RPMI7951 (cell line): Measurements from ENCODE around the gene SLC6A17. TPM values are rescaled to one million over a fixed set of nuclear protein-coding genes. Genes with fewer than 3 reads are reported as not detected.

Experiments used
- DNase-seq: peaks from one replicate; pipeline ENCODE4 v3.0.0-alpha.2; 2012; ENCODE audit warnings: low read depth
- total RNA-seq: library from RNA; depleted of rRNA; stranded (reverse); fragments of >200 nt; shearing (Covaris generic); gene quantifications from 2 replicates; pipeline ENCODE4 v1.2.3, GENCODE V29; 2014

The SLC6A17 gene
- total RNA-seq, 1 experiment from 2014 or later: 1.2 TPM

DNA sequence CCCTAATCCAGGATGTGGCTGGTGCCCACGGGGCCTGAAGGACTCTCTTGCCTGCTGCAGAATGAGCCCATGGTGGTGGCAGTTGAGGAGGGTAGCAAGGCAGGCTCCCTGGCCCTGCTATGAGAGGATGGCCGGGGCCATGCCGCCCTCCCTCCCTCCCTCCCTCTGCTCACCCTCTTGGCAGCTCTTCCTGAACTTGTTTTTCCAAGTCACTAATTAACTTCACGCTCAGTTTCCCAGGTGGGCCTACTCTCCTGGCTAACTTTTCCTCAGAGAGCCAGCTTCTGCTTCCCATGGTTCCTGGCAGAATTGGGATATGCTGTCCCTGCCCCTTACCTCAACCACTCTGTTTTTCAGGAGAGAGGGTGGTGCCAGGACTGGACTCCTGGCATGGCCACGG lies 70.0 kb downstream of the SLC6A17 start:
- no peak for DNase-seq

GRCh38 chr1:110221119-110221518 lies 70.8 kb downstream of the SLC6A17 start:
- DNase-seq: no peak

GRCh38 chr1:110223127-110223526 lies 72.8 kb downstream of the SLC6A17 start:
- DNase-seq: no peak

- no peak for DNase-seq
Measured at GRCh38 chr1:110223581-110223980, 73.3 kb downstream of the SLC6A17 start.

DNA sequence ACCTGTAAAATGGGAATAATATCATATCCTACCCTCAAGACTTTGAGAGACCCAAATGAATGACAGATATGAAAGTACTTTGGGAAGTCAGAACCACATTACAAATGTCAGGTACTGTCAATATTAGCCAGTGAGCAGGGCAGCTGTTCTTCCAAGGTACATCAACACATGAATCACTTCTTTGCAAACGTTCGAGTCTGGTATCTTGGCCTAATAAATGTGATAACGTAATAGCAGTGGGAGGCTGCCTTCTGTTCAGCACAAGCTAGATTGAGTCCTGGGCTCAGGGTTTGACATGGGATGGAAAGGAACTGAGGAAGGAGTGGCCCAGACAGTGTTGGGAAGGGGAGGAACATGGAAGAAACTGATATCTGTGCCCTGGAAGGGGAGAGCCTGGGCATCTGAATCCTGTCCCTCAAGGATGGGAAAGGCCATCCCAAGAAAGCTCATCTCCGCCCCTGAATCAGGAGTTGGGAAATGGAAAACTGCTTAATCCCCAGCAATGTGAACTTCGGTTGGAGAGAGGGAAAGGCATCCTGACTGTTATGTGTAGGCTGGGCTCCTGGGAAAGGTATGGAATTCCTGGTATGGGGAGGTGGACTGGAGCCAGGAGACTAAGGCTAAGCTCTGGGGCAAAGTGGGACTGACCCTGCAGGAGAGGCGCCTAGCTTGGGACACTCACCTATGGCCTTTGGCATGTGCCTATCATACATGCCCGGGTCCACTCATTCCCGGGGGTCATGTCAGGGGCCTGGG lies 74.1 kb downstream of the SLC6A17 start:
- no peak for DNase-seq

GRCh38 chr1:110225212-110225611 lies 74.9 kb downstream of the SLC6A17 start:
- no peak for DNase-seq

DNA sequence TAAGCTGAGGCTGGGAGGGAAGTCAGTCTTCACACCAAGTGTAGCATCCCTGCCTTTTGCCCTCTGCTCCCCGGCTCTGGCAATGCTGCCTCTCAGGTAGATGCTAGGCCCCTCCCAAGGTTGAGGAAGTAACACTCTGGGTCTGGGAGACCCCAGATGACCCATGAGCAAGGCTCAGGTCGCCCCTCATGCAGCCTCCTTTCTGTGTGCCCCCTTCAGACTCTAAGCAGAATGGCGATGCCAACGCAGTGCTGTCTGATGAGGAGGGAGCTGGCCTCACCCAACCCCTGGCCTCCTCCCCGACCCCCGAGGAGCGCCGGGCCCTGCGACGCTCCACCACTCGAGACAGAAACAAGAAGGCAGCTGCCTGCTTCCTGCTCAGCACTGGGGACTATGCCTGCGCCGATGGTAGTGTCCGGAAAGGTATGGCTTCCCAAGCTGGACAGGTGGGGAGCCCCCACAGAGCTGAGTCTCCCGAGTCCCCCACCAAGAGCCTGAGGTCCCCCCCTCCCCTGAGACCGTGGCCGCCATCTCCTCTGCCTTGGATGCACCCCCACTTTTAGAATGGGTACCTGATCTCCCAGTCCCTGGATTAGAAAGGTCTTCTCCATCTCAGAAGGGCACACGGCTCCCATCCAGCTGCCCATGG lies 75.6 kb downstream of the SLC6A17 start:
- no peak for DNase-seq

DNA sequence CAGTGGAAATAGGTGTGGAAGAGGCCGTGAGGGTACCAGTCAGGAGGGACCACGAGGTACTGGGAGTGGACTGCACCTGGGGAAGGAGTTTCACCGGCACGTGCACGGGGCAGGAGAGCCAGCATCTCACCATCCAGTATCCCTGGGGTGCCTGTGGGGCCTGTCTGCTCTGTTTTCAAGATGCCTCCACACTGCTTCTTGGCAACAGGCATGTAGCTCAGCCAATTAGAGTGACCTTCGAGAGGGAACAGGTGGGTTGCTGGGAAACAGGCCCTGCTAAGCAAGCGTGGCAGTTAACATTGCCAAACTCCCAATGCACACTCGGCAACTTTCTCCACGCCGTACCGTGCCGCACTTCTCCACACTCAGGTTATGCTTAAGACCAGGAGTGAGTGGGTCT lies 77.5 kb downstream of the SLC6A17 start:
- DNase-seq: no peak

DNA sequence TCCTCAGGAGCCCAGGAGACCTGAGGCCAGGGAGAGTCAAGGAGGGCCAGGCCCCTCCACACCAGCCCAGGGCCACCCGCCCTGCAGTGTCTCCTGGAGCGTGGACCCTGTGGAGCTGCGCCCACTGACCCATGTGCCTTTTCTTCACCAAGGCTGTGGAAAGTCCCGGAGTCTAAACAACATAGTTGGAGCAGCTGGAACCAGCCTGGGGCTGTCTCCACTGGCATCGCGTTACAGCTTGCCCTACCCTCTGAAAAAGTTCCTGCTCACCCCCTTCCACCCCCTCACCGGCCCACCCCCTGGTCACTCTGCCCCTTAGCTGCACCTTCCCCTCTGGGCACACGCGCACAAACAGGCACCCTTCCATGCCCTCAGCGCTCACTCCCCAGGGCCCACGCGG lies 78.1 kb downstream of the SLC6A17 start:
- DNase-seq: no peak

GRCh38 chr1:110228869-110229268 lies 78.6 kb downstream of the SLC6A17 start:
- DNase-seq: no peak

DNA sequence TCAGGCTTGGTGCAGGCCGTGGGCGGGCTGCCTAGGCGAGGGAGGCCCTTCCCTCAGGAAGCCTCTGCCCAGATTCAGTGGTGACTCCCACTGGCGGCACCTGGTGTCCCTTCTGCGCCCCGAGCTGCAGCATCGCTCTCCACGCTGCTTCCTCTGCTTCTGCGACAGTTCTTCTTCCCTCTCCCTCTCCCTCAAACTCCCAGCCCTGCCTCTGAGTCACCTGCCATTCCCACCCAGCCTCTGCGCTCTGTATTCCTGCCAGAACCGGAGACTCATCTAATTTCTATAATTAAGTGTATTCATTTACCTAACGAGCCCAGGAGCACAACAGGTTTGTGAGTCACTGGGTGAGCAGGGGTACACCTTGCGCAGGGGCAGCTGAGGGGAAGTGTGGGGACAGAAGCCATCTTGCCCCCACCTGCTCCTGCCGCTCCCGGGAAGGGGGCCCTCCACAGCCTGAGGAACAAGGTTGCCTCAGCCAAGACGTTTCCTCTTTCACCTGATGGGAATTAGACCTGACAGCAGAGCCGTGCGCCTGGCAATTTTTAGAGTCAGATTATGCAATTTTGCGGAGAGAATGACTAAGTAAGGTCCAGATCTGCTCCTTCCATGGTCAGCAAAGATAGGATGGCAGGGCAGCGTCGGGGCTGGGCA lies 79.2 kb downstream of the SLC6A17 start:
- no peak for DNase-seq

DNA sequence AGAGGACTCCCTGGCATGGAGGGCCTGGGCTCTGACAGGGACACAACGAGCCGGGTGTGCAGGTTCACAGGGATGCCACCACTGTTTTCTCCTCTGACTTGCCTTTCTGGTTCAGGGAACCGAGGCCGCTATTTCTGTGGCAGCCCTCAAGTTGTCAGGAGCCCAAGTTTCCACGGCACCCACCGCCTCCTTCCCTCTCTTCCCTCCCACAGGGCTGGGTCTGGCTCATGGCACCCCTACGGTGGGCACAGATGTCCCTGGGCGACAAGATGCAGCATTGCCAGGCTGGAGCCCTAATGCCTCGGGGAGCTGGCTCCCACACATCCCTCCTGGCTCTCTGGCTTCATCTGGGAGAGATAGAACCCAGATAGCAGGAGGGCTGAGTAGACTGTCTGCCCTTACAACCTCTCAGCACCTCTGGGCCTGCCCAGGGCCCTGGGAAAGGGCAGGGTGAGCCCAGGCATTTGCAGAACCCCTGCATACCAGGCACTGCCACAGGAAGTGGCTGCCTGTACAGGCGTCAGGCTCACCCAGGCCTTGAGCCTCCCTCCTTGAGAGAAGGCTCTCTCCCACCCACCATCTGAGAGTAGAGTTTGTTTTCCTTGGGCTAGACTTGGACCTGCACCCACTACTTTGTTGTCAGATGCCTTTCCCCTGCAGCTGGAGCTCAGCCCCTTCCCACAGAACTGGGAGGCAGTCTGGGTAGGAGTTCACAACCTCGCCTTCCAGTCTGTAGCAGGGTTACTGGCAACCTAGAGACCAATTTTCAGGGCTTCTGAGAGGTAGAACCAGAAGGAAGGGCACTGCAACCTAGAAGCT lies 80.3 kb downstream of the SLC6A17 start:
- DNase-seq: no peak

- DNase-seq: no peak
Measured at GRCh38 chr1:110233861-110234260, 83.6 kb downstream of the SLC6A17 start.

DNA sequence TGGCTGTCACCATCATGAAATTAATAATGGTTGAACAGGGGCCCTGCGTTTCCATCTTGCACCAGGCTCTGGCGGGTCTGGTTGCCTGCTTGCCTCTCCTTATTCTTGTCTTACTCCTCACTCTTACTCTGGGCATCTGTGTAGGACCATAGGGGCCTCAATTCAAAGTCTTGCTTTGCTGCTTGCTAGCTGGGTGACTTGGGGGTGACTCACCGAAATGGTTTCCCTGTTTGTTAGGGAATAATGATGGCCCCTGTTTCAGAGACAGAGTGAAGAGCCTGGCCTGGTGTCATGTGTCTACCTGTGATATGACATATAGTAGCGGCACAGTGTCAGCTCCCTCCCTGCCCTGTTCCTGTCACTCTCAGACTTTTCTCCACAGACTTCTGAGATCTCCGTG lies 84.4 kb downstream of the SLC6A17 start:
- peak; percentile 40 for DNase-seq

DNA sequence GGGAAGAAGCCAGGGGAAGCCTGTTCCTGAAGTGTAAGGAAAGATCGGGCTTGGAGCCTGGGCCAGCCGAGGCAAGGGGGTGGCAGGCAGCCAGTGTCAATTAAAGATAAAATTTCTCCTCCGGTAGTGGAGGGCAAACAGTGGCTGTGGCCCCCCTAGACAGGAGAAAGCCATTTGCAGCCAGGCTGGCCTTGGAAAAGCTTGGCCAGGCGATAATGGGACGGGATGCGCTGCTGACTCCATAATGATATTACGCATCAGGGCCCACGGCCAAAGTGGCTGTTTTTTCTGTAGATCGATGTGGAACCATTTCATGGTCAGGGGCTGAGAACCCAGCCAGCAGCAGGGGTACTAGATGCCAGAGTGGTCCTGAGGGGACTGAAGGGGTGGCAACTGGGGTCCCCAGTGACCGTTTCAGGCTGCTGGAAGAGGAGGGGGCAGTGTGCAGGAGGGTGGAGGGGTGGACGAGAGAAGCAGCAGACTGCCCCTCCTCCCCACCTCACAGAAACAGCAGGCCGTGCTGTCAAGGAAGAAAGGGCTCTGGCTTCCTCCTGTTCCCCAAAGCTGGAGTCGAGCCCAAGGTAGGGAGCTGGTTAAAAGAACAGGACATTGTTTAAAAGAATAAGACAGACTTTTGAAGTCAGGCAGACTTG lies 85.0 kb downstream of the SLC6A17 start:
- DNase-seq: no peak

DNA sequence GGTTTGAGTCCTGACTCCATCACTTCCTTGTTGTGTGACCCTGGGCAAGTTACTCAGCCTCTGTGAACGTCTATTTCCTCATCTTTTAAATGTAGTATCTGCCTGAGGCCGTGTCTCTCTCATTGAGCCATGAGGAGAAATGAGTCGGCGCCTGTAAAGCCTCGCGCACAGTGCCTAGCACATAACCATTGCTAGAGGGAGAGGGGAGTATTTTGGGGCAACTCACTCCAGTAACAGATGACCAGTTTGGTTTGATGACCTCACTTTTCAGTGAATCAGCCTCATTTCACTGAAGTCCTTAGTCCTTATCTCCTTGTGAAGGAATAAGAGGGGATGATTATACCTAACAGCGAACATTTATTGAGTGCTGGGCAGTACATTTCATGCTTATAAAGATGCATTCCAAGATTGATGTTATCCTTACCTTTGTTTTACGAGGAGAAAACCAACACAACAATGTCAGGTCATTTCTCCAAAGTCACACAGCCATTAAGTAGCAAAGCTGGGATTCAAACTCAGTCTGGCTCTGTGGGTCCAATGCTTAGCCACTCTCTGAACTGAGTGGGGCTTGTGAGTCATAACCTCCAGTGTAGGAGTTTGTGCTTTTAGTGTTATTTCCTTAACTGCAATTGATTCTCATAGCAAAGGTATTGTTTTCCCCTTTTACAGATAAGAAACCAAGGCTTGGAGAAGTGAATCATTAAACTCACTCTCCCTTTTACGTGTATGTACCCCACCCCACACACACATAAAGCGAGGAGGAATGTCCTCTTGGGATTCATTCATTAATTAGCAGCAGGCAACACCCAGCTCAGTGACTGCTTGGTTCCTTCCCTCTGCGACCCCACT lies 85.8 kb downstream of the SLC6A17 start:
- peak; percentile 87 for DNase-seq

GRCh38 chr1:110237386-110238152 lies 87.3 kb downstream of the SLC6A17 start:
- DNase-seq: no peak

- DNase-seq: no peak
Measured at GRCh38 chr1:110239441-110240430, 89.4 kb downstream of the SLC6A17 start.
